RWPE2 (cell line): Measurements from ENCODE around the gene KRT35.

Source experiments
- ATAC-seq: fragments of 200-7000 bp; cut with Tn5 transposase; 3 replicates; pipeline ENCODE4 v1.9.1; 2021; ENCODE audit warnings: low read depth
- DNase-seq: peaks from one replicate; pipeline ENCODE4 v3.0.0-alpha.2; 2020; ENCODE audit warnings: low spot score
- H3K27ac ChIP-seq: fragments of 450-650 bp; 2 replicates; pipeline ENCODE4 v1.5.1; 2017; ENCODE audit warnings: mild to moderate bottlenecking; ENCODE audit not compliant: poor library complexity, severe bottlenecking
- H3K27me3 ChIP-seq: fragments of 250-450 bp; sonication (Bioruptor Pico); 2 replicates; pipeline ENCODE4 v1.5.1; 2021; ENCODE audit warnings: mild to moderate bottlenecking, moderate library complexity; ENCODE audit not compliant: insufficient read depth, poor library complexity, severe bottlenecking
- H3K36me3 ChIP-seq: fragments of 250-450 bp; sonication (Bioruptor Pico); 2 replicates; pipeline ENCODE4 v1.5.1; 2020; ENCODE audit warnings: low read depth, mild to moderate bottlenecking, moderate library complexity
- H3K4me1 ChIP-seq: fragments of 250-450 bp; sonication (Bioruptor Pico); 2 replicates; pipeline ENCODE4 v1.5.1; 2021; ENCODE audit warnings: mild to moderate bottlenecking, moderate library complexity; ENCODE audit not compliant: insufficient read depth, poor library complexity, severe bottlenecking
- H3K4me3 ChIP-seq: fragments of 250-450 bp; sonication (Bioruptor Pico); 2 replicates; pipeline ENCODE4 v1.5.1; 2021; ENCODE audit warnings: mild to moderate bottlenecking, moderate library complexity; ENCODE audit not compliant: severe bottlenecking
- H3K9me3 ChIP-seq: fragments of 250-450 bp; sonication (Bioruptor Pico); 2 replicates; pipeline ENCODE4 v1.5.1; 2021; ENCODE audit warnings: mild to moderate bottlenecking, moderate library complexity; ENCODE audit not compliant: severe bottlenecking
- TF ChIP-seq, protein P1 (sequence below): fragments of 450-650 bp; IDR thresholded peaks from one replicate; pipeline ENCODE4 v1.5.1; 2017; ENCODE audit warnings: mild to moderate bottlenecking, moderate library complexity; ENCODE audit not compliant: poor library complexity, severe bottlenecking

The KRT35 gene

DNA sequence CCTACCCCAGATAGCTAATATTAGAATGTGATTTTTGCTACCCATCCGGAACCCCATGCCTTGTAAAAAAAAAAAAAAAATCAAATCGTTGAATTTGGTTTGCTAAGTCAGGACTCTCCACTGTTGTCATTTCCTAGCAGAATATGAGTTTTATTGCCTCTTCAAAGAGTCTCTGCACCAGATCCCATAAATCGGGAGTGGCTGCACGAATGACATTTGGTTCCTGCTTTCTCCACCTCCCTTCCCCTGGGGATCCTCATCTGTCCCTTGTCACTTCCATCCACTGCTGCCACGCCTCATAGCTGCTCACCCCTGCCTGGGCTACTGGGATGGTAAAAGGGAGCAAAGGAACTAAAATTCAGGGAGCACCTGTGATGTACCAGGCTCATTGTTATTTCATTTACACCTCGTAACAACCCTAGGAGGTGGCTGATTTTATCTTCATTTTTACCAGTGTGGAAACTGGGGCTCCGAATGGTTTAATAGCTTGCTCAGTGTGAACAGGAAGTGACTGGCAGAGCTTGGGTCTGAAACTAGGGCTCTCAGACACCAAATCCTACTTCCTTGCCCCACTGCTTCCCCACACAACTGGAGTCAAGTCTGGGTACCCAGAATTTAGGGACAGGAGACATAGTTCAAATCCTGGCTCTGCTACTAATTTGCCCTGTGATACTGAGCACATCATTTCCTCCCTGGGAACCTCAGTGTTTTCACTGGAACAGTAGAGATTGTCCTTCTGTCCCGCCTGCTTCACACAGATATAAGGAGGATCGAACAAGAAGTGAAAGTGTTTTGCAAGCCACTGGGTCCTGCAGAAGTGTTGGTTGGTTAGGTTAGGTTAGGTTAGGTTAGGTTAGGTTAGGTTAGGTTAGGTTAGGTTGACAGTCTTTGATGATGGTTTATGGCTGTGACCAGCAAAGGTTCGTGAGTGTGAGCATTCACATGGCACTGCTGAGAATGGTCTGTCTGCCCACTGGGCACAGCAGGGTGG lies 9.3 kb upstream of the KRT35 start:
- Histone ChIP-seq H3K4me1 (peaks cover 7% of the 10 kb centered on the region), H3K4me3 (no peak overlapping the region), H3K27ac (no peak overlapping the region), H3K27me3 (no peaks in the 10 kb centered on the region), H3K36me3 (no peaks in the 10 kb centered on the region), H3K9me3 (no peaks in the 10 kb centered on the region)
- DNase-seq (no peak), ATAC-seq (no peak)
- TF ChIP-seq, protein P1, sequence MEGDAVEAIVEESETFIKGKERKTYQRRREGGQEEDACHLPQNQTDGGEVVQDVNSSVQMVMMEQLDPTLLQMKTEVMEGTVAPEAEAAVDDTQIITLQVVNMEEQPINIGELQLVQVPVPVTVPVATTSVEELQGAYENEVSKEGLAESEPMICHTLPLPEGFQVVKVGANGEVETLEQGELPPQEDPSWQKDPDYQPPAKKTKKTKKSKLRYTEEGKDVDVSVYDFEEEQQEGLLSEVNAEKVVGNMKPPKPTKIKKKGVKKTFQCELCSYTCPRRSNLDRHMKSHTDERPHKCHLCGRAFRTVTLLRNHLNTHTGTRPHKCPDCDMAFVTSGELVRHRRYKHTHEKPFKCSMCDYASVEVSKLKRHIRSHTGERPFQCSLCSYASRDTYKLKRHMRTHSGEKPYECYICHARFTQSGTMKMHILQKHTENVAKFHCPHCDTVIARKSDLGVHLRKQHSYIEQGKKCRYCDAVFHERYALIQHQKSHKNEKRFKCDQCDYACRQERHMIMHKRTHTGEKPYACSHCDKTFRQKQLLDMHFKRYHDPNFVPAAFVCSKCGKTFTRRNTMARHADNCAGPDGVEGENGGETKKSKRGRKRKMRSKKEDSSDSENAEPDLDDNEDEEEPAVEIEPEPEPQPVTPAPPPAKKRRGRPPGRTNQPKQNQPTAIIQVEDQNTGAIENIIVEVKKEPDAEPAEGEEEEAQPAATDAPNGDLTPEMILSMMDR, result no peak

DNA sequence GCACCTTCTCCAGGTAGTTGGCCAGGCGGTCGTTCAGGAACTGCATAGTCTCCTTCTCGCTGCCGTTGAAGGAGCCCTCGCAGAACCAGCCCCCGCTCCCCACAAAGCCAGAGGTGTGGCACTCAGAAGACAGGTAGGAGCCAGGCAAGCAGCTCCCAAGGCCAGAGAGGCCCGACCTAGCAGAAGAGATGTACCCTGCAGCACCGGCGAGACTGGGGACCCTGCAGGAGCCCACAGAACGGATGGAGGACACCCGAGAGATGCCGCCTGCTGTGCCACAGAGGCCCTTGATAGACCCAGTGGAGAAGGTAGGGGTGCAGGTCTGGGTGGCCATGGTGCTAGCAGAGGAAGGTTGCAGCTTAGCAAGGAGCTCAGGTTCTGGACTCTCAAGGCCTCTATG lies 8.6 kb upstream of the KRT35 start, which contains the start of gene KRT36:
TSS of gene KRT36 (minus strand) at position 380 of the 400 bp plus-strand sequence. CDS start at position 334, 46 bp downstream.
- Histone ChIP-seq H3K27ac (no peak within 1 kb of the TSS), H3K4me3 (no peak within 1 kb of the TSS), H3K9me3 (no peaks in the 10 kb centered on the region), H3K36me3 (no peaks in the 10 kb centered on the region), H3K4me1 (peaks cover 3% of the 10 kb centered on the region), H3K27me3 (no peaks in the 10 kb centered on the region)
- DNase-seq, result no peak
- TF ChIP-seq, protein P1, result no peak
- ATAC-seq, result no peak

DNA sequence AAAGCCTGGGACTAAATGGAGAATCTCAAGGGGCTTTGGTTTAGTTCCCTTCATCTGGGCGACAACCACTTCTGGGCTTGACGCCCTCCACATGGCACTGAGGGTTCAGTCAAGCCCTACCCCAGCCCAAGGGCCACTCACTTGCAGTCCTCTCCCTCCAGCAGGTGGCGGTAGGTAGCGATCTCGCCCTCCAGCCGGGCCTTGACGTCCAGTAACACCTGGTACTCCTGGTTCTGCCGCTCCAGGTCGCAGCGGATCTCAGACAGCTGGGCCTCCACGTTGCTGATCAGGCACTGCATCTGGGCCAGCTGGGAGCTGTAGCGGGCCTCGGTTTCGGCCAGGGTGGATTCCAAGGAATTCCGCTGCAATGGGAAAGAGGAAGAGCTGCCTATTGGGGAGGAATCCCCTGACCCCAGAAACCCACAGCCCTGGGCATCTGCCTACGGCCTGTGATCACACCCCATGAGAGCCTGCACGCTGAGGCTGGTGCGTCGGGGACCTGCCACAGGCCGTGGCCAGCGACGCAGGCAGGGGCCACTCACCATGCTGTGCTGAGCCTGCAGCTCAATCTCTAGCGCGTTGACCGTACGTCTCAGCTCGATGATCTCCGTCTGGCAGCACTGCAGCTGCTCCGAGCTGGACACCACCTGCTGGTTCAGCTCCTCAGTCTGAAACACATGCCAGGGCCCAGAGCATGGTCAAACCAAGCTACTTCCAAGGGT lies 6.0 kb upstream of the KRT35 start:
- DNase-seq (no peak), ATAC-seq (no peak)
- Histone ChIP-seq H3K4me3 (no peak overlapping the region), H3K4me1 (no peaks in the 10 kb centered on the region), H3K27ac (no peak overlapping the region), H3K27me3 (no peaks in the 10 kb centered on the region), H3K9me3 (no peaks in the 10 kb centered on the region), H3K36me3 (no peaks in the 10 kb centered on the region)
- TF ChIP-seq, protein P1, result no peak

DNA sequence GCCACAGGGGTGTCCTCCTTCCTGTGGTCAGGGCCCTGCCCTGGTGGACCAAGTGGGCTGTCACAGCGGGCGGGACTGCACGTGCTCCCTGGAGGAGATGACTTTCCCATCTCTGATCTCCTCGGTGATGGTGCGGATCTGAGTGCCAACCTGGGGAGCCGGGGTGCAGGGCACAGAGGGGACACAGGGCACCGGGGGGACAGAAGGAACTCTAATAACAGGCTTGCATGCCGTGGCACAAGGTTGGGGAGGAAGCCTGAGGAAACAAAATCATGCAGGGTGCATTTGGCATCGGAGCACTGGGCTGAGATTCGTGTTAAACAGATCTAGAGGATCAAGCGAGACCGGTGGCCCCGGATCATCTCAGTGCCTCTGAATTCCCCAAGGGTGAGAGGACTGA lies 5.4 kb upstream of the KRT35 start:
- DNase-seq (no peak), ATAC-seq (no peak)
- Histone ChIP-seq H3K27me3 (no peaks in the 10 kb centered on the region), H3K4me1 (no peaks in the 10 kb centered on the region), H3K9me3 (no peaks in the 10 kb centered on the region), H3K4me3 (no peak overlapping the region), H3K27ac (no peak overlapping the region), H3K36me3 (no peaks in the 10 kb centered on the region)
- TF ChIP-seq, protein P1, result no peak
